ENCODE results near the gene PYDC2. TPM values are rescaled to one million over a fixed set of nuclear protein-coding genes. Genes with fewer than 3 reads are reported as not detected.

Gene PYDC2
- total and polyA plus RNA-seq, 10 of the 15 experiments (the other 5 are each of a cell fraction or from before 2014, with no cell fraction given), result not detected

GRCh38 chr3:191473661-191474198, 12.8 kb downstream of the PYDC2 start:
- H3K4me1 ChIP-seq (ENCODE audit: control insufficient read depth, insufficient read depth, low read length), result no peaks in the 10 kb centered on the region
- ChIA-PET POLR2A (no interaction called here), RAD21 (ENCODE audit: unreplicated experiment) (no interaction called here), CTCF (interaction anchor here (1.4 kb wide), 1 partner anchor 18 kb away, joined by 4 read pairs; no protein-coding TSS in a partner anchor), SMC1A (ENCODE audit: uncharacterized antibody, unreplicated experiment) (interaction anchor here (1.4 kb wide), 1 partner anchor 9 kb away, joined by 3 read pairs; no protein-coding TSS in a partner anchor)
- no peaks in the 10 kb centered on the region; a peak in 1 of 4 replicates for H3K27me3 ChIP-seq (replicated peaks in 1 of 2; ENCODE audit: control insufficient read depth in 2 of 2, insufficient read depth in 2 of 2, low read length in 1 of 2)
- H3K36me3 ChIP-seq (ENCODE audit: control insufficient read depth in 2 of 2, insufficient read depth in 2 of 2, low read length in 1 of 2), result no peaks in the 10 kb centered on the region
- FAIRE-seq (no peak), ATAC-seq (no peak), DNase-seq (ENCODE audit: low read depth, low spot score) (no peak)
- H3K4me3 ChIP-seq, result no peak overlapping the region
- H3K4me2 ChIP-seq (ENCODE audit: control insufficient read depth, insufficient read depth), result no peak overlapping the region
- no peaks in the 10 kb centered on the region for H3K9me3 ChIP-seq (replicated peaks; ENCODE audit: control insufficient read depth, insufficient read depth, low read length)
- H3K79me2 ChIP-seq (ENCODE audit: control insufficient read depth, insufficient read depth, low read length), result no peaks in the 10 kb centered on the region
- intact Hi-C loops (cut with micrococcal nuclease; ENCODE audit: unreplicated experiment) (no loop called here), in situ Hi-C loops (cut with MboI) (no loop called here)
- BruUV-seq (replicated peaks), result no TSS peak
- 0% methylated on average over 4 of the region's 4 CpGs for WGBS (ENCODE audit: insufficient coverage, insufficient replicate concordance, low lambda C conversion rate, missing lambda C conversion rate)
- no peak for TF ChIP-seq HDAC6 (IDR thresholded peaks at IDR 0.05; ENCODE audit: unreplicated experiment)
- TF ChIP-seq BCLAF1 (IDR thresholded peaks at IDR 0.05), result no peak
- no peak for TF ChIP-seq E2F8 (IDR thresholded peaks at IDR 0.05; ENCODE audit: low read depth, partially characterized antibody)
- no peak for TF ChIP-seq ZNF274 (IDR thresholded peaks at IDR 0.05; ENCODE audit: insufficient read depth, insufficient read length)
- no peak for TF ChIP-seq POLR2A (IDR thresholded peaks at IDR 0.05; ENCODE audit: low read depth, low read length)
- no peak for TF ChIP-seq ETV6 (conservative IDR thresholded peaks at IDR 0.05 in 1 of 2, IDR thresholded peaks at IDR 0.05 in 1 of 2; ENCODE audit: borderline replicate concordance in 1 of 2, low read depth in 1 of 2)
- TF ChIP-seq SMC3 (IDR thresholded peaks at IDR 0.05; ENCODE audit: borderline replicate concordance, low read length), result no peak
- TF ChIP-seq LARP7 (IDR thresholded peaks at IDR 0.05), result no peak
- TF ChIP-seq EZH2 (IDR thresholded peaks at IDR 0.05; ENCODE audit: borderline replicate concordance, control insufficient read depth, low read depth, low read length), result no peak
- TF ChIP-seq RELB (IDR thresholded peaks at IDR 0.05; ENCODE audit: low read depth), result no peak
- TF ChIP-seq IRF5 (IDR thresholded peaks at IDR 0.05; ENCODE audit: borderline replicate concordance), result no peak
- no peak for TF ChIP-seq WRNIP1 (IDR thresholded peaks at IDR 0.05; ENCODE audit: borderline replicate concordance, low read depth, low read length)
- TF ChIP-seq TCF3 (IDR thresholded peaks at IDR 0.05; ENCODE audit: borderline replicate concordance, insufficient read depth, low read depth, low read length), result no peak
- no peak overlapping the region for H3K9ac ChIP-seq (ENCODE audit: control insufficient read depth, insufficient read depth, low read length)
- H4K20me1 ChIP-seq (ENCODE audit: control insufficient read depth, insufficient read depth), result no peaks in the 10 kb centered on the region
- H2AFZ ChIP-seq (ENCODE audit: control insufficient read depth, low read depth, low read length), result no peak overlapping the region
- H3K27ac ChIP-seq (ENCODE audit: control insufficient read depth, insufficient read depth), result no peak overlapping the region

Measured in GM12878 (cell line).